Activated T-cell treated with anti-CD3 and anti-CD28 coated beads, Interleukin-2, amount 50 U/mL, for 4 hours (primary cell): ENCODE measurements around the gene SPATA2. TPM values are rescaled to one million over a fixed set of nuclear protein-coding genes. Genes with fewer than 3 reads are reported as not detected.

Experiments used
- ATAC-seq, 2 donors: fragments of 200-7000 bp; cut with Tn5 transposase; one replicate each; pipeline ENCODE4 v1.10.0; 2021
- DNase-seq: peaks from one replicate; pipeline ENCODE4 v3.0.0-alpha.2; 2020
- H3K27me3 Mint-ChIP-seq: one replicate; pipeline ENCODE4 v1.8.0; 2021; ENCODE audit warnings: low read depth, mixed read lengths
- H3K36me3 Mint-ChIP-seq: one replicate; pipeline ENCODE4 v1.8.0; 2022; ENCODE audit warnings: mixed read lengths; ENCODE audit not compliant: insufficient read depth
- H3K4me1 Mint-ChIP-seq: one replicate; pipeline ENCODE4 v1.8.0; 2021; ENCODE audit warnings: low read depth, mixed read lengths
- H3K4me3 Mint-ChIP-seq: one replicate; pipeline ENCODE4 v1.8.0; 2021; ENCODE audit warnings: mild to moderate bottlenecking, moderate library complexity, mixed read lengths
- H3K9me3 Mint-ChIP-seq: one replicate; pipeline ENCODE4 v1.8.0; 2021; ENCODE audit warnings: mixed read lengths
- total RNA-seq, 3 donors: library from RNA; stranded (reverse); gene quantifications; one replicate each; pipeline ENCODE4 v1.2.1, GENCODE V29; 2021

Gene SPATA2
- total RNA-seq, 3 donors from 2014 or later = 13.3 to 15.0 (median 13.3) TPM

DNA sequence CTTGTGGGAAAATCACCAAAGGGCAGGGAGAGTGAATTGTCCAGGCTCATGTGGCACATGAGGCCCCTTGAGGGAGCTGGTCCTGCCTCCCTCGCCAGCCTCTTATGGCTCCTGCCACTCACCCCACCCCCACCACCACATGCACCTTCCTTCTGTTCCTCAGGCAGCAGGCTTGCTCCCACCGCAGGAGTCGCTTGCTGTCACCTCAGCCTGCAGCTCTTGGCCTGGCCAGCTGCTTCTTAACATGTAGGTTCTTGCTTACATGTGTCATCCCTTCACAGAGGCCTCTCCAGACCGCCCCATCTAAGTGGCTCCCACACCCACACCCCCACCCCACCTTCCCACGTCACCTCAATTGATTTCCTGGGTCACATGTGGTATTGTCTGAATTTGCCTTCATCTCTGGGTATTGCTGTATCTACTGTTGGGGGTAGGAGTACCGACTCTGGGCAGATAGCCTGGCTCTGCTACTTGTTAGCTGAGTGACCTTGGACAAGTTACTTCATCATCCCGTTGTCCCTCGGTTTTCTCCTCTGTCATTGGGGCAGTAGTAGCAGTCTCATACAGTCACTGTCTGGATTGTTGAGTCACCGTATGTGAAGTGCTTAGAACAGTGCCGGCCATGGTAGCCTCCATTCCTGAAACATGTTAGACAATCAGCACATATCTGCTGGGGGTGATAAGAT, 61.0 kb downstream of the SPATA2 start:
- H3K36me3 Mint-ChIP-seq = peaks cover 28% of the 10 kb centered on the region
- no peaks in the 10 kb centered on the region for H3K27me3 Mint-ChIP-seq
- H3K4me3 Mint-ChIP-seq = no peak overlapping the region
- no peaks in the 10 kb centered on the region for H3K9me3 Mint-ChIP-seq
- DNase-seq = no peak
- H3K4me1 Mint-ChIP-seq = peaks cover 5% of the 10 kb centered on the region
- ATAC-seq = no peak

DNA sequence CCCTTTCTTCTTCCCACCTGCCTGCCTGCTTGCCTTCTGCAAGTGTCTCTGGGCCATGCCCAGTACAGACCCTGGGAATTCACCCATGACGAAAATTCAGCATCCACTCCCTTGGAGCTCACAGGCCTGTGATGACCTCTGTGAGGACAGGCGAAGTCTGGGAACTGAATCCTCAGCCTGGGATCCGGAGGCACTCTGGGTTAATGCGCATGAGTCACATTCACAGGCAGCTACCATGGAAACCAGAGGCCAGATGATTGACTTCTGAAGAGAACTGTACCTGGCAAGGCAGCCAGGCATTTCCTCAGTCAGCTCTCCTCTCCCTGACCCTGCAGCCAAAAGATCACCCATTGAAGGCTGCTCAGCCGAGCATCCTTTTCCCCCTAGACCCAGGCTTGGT, 61.7 kb downstream of the SPATA2 start:
- Mint-ChIP-seq H3K36me3 (peaks cover 35% of the 10 kb centered on the region), H3K4me3 (no peak overlapping the region), H3K27me3 (no peaks in the 10 kb centered on the region), H3K4me1 (peaks cover 6% of the 10 kb centered on the region), H3K9me3 (no peaks in the 10 kb centered on the region)
- no peak for DNase-seq
- ATAC-seq = no peak

Other genes starting within 250 kb of the SPATA2 start
- gene B4GALT5, start 201.7 kb downstream of the SPATA2 start, total RNA-seq = 10 to 100 TPM; 41.6 to 51.9 (median 44.5) TPM
- gene SLC9A8, start 102.7 kb downstream of the SPATA2 start, total RNA-seq = 10 to 100 TPM; 11.9 to 16.4 (median 13.2) TPM
- gene RNF114, start 20.9 kb upstream of the SPATA2 start, total RNA-seq = 10 to 100 TPM; 71.1 to 81.9 (median 77.5) TPM
- 1 to 10 TPM; 1.1 to 1.8 (median 1.3) TPM for gene SNAI1, start 67.5 kb upstream of the SPATA2 start, total RNA-seq
- 100 to 1,000 TPM; 126 to 144 (median 139) TPM for gene UBE2V1, start 197.6 kb upstream of the SPATA2 start, total RNA-seq
- gene PEDS1, start 238.2 kb upstream of the SPATA2 start, total RNA-seq = 10 to 100 TPM; 21.6 to 22.5 (median 21.9) TPM